ENCODE results near the gene SAC3D1. TPM values are rescaled to one million over a fixed set of nuclear protein-coding genes. Genes with fewer than 3 reads are reported as not detected.

SAC3D1 gene
- total and polyA plus RNA-seq, 9 of the 15 experiments (the other 6 are each of a cell fraction or from before 2014, with no cell fraction given), result 0.20 to 35.2 (median 5.8) TPM

DNA sequence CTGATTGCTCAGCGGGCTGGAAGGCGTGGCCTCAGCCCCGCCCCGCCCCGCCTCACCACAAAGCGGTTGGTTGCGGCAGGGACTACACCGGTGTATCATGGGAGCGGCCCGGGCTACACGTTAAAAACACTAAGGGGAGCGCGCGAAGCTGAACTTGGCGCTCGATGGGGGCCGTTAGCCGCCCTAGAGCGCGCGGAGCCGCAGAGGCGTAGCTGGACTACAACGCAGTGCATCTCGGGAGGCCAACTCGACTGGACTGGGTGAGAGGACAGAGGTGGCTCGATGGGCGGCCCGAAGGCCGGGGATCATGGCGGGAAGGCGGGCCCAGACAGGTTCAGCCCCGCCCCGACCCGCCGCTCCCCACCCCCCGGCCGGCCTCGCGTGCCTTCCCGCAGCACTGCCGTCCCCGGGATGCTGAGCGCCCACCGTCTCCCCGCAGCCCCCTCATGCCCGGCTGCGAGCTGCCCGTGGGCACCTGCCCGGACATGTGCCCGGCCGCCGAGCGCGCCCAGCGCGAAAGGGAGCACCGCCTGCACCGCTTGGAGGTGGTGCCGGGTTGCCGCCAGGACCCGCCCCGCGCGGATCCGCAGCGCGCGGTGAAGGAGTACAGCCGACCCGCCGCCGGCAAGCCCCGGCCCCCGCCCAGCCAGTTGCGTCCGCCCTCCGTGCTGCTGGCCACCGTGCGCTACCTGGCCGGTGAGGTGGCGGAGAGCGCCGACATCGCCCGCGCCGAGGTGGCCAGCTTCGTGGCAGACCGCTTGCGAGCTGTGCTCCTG, at the start of gene SAC3D1 (continued):
- TF ChIP-seq, protein P1, sequence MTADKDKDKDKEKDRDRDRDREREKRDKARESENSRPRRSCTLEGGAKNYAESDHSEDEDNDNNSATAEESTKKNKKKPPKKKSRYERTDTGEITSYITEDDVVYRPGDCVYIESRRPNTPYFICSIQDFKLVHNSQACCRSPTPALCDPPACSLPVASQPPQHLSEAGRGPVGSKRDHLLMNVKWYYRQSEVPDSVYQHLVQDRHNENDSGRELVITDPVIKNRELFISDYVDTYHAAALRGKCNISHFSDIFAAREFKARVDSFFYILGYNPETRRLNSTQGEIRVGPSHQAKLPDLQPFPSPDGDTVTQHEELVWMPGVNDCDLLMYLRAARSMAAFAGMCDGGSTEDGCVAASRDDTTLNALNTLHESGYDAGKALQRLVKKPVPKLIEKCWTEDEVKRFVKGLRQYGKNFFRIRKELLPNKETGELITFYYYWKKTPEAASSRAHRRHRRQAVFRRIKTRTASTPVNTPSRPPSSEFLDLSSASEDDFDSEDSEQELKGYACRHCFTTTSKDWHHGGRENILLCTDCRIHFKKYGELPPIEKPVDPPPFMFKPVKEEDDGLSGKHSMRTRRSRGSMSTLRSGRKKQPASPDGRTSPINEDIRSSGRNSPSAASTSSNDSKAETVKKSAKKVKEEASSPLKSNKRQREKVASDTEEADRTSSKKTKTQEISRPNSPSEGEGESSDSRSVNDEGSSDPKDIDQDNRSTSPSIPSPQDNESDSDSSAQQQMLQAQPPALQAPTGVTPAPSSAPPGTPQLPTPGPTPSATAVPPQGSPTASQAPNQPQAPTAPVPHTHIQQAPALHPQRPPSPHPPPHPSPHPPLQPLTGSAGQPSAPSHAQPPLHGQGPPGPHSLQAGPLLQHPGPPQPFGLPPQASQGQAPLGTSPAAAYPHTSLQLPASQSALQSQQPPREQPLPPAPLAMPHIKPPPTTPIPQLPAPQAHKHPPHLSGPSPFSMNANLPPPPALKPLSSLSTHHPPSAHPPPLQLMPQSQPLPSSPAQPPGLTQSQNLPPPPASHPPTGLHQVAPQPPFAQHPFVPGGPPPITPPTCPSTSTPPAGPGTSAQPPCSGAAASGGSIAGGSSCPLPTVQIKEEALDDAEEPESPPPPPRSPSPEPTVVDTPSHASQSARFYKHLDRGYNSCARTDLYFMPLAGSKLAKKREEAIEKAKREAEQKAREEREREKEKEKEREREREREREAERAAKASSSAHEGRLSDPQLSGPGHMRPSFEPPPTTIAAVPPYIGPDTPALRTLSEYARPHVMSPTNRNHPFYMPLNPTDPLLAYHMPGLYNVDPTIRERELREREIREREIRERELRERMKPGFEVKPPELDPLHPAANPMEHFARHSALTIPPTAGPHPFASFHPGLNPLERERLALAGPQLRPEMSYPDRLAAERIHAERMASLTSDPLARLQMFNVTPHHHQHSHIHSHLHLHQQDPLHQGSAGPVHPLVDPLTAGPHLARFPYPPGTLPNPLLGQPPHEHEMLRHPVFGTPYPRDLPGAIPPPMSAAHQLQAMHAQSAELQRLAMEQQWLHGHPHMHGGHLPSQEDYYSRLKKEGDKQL (CRISPR knock-in tag; IDR thresholded peaks at IDR 0.05; ENCODE audit: borderline replicate concordance), result no peak
- TF ChIP-seq YBX1 (IDR thresholded peaks at IDR 0.05), result no peak
- no peak for TF ChIP-seq MTF1 (CRISPR knock-in tag; IDR thresholded peaks at IDR 0.05; ENCODE audit: borderline replicate concordance)
- no peak for TF ChIP-seq ZNF445 (CRISPR knock-in tag; IDR thresholded peaks at IDR 0.05; ENCODE audit: low read depth)
- TF ChIP-seq SREBF2 (CRISPR knock-in tag; IDR thresholded peaks at IDR 0.05), result no peak
- TF ChIP-seq MCM2 (IDR thresholded peaks at IDR 0.05; ENCODE audit: low read depth), result no peak
- TF ChIP-seq, protein P2, sequence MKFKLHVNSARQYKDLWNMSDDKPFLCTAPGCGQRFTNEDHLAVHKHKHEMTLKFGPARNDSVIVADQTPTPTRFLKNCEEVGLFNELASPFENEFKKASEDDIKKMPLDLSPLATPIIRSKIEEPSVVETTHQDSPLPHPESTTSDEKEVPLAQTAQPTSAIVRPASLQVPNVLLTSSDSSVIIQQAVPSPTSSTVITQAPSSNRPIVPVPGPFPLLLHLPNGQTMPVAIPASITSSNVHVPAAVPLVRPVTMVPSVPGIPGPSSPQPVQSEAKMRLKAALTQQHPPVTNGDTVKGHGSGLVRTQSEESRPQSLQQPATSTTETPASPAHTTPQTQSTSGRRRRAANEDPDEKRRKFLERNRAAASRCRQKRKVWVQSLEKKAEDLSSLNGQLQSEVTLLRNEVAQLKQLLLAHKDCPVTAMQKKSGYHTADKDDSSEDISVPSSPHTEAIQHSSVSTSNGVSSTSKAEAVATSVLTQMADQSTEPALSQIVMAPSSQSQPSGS (CRISPR knock-in tag; IDR thresholded peaks at IDR 0.05), result no peak
- TF ChIP-seq PHB (CRISPR knock-in tag; IDR thresholded peaks at IDR 0.05), result no peak
- TF ChIP-seq NBN (IDR thresholded peaks at IDR 0.05; ENCODE audit: low read depth), result no peak
- TF ChIP-seq, protein P3, sequence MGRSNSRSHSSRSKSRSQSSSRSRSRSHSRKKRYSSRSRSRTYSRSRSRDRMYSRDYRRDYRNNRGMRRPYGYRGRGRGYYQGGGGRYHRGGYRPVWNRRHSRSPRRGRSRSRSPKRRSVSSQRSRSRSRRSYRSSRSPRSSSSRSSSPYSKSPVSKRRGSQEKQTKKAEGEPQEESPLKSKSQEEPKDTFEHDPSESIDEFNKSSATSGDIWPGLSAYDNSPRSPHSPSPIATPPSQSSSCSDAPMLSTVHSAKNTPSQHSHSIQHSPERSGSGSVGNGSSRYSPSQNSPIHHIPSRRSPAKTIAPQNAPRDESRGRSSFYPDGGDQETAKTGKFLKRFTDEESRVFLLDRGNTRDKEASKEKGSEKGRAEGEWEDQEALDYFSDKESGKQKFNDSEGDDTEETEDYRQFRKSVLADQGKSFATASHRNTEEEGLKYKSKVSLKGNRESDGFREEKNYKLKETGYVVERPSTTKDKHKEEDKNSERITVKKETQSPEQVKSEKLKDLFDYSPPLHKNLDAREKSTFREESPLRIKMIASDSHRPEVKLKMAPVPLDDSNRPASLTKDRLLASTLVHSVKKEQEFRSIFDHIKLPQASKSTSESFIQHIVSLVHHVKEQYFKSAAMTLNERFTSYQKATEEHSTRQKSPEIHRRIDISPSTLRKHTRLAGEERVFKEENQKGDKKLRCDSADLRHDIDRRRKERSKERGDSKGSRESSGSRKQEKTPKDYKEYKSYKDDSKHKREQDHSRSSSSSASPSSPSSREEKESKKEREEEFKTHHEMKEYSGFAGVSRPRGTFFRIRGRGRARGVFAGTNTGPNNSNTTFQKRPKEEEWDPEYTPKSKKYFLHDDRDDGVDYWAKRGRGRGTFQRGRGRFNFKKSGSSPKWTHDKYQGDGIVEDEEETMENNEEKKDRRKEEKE (IDR thresholded peaks at IDR 0.05; ENCODE audit: borderline replicate concordance in 1 of 2, control insufficient read depth in 1 of 2, low read depth in 2 of 2, low read length in 1 of 2), result no peak
- TF ChIP-seq GTF2A2 (tag; IDR thresholded peaks at IDR 0.05), result no peak
- no peak for TF ChIP-seq HNRNPUL1 (IDR thresholded peaks at IDR 0.05; ENCODE audit: low read length)
- no peak for TF ChIP-seq ZNF75A (CRISPR knock-in tag; IDR thresholded peaks at IDR 0.05)
- no peak; the same call in 1 of the 2 replicates for TF ChIP-seq ZBTB17 (CRISPR knock-in tag; IDR thresholded peaks at IDR 0.05)
- peak; percentile 39; the same call in 1 of the 2 replicates for TF ChIP-seq SOX6 (IDR thresholded peaks at IDR 0.05)
- TF ChIP-seq TBL1XR1 (IDR thresholded peaks at IDR 0.05; ENCODE audit: low read length in 2 of 2), result no peak
- no peak for TF ChIP-seq MAFK (IDR thresholded peaks at IDR 0.05; ENCODE audit: low read length)
- TF ChIP-seq HDAC1 (IDR thresholded peaks at IDR 0.05), result peak in 1 of 2 experiments; percentile 65; a peak in 1 of 4 replicates
